H9 (cell line): ENCODE results near the gene PLPPR4. TPM values are rescaled to one million over a fixed set of nuclear protein-coding genes. Genes with fewer than 3 reads are reported as not detected.

ENCODE experiments used
- DNase-seq: peaks from one replicate; pipeline ENCODE4 v3.0.0-alpha.2; 2017
- H2AFZ ChIP-seq: one replicate; pipeline ENCODE4 v1.6.1; 2013; ENCODE audit warnings: mild to moderate bottlenecking, low read length, control low read depth, moderate library complexity
- H2AK5ac ChIP-seq: 2 replicates; pipeline ENCODE4 v1.6.1; 2013; ENCODE audit warnings: low read length, control low read depth, mixed read lengths; ENCODE audit not compliant: insufficient read length
- H2BK120ac ChIP-seq: one replicate; pipeline ENCODE4 v1.6.1; 2013; ENCODE audit warnings: low read depth, mild to moderate bottlenecking, low read length, control low read depth, inconsistent platforms; ENCODE audit not compliant: poor library complexity, severe bottlenecking
- H2BK12ac ChIP-seq: 2 replicates; pipeline ENCODE4 v1.6.1; 2013; ENCODE audit warnings: low read length, control low read depth, mixed read lengths, low read depth; ENCODE audit not compliant: insufficient read length
- H2BK15ac ChIP-seq: 2 replicates; pipeline ENCODE4 v1.6.1; 2013; ENCODE audit warnings: low read depth, low read length, control low read depth
- H2BK20ac ChIP-seq: one replicate; pipeline ENCODE4 v1.6.1; 2013; ENCODE audit warnings: low read depth, mild to moderate bottlenecking, low read length, control low read depth, inconsistent platforms; ENCODE audit not compliant: poor library complexity, severe bottlenecking
- H2BK5ac ChIP-seq: 2 replicates; pipeline ENCODE4 v1.6.1; 2013; ENCODE audit warnings: low read length, control low read depth, mixed read lengths; ENCODE audit not compliant: insufficient read length
- H3K14ac ChIP-seq: 2 replicates; pipeline ENCODE4 v1.6.1; 2013; ENCODE audit warnings: low read length, control low read depth; ENCODE audit not compliant: insufficient read depth
- H3K18ac ChIP-seq: 2 replicates; pipeline ENCODE4 v1.6.1; 2013; ENCODE audit warnings: low read depth, mild to moderate bottlenecking, mixed read lengths, low read length, control low read depth; ENCODE audit not compliant: insufficient read length
- H3K23ac ChIP-seq: 2 replicates; pipeline ENCODE4 v1.6.1; 2013; ENCODE audit warnings: low read length, control low read depth, mixed read lengths, low read depth; ENCODE audit not compliant: insufficient read length
- H3K23me2 ChIP-seq: 2 replicates; pipeline ENCODE4 v1.6.1; 2013; ENCODE audit warnings: low read depth, mild to moderate bottlenecking, mixed read lengths, low read length, control low read depth; ENCODE audit not compliant: insufficient read length, poor library complexity, severe bottlenecking
- H3K27ac ChIP-seq: 2 replicates; pipeline ENCODE4 v1.5.1; 2013; ENCODE audit warnings: low read length, control low read depth, mixed read lengths, low read depth; ENCODE audit not compliant: insufficient read length
- H3K27me3 ChIP-seq: 2 replicates; pipeline ENCODE4 v1.6.1; 2013; ENCODE audit warnings: low read length, control low read depth, inconsistent platforms; ENCODE audit not compliant: insufficient read depth
- H3K4ac ChIP-seq: 2 replicates; pipeline ENCODE4 v1.6.1; 2013; ENCODE audit warnings: low read depth, mild to moderate bottlenecking, control low read depth, inconsistent platforms, low read length, moderate library complexity
- H3K4me1 ChIP-seq: 2 replicates; pipeline ENCODE4 v1.6.1; 2013; ENCODE audit warnings: low read length, control low read depth, inconsistent platforms; ENCODE audit not compliant: insufficient read depth
- H3K4me2 ChIP-seq: 2 replicates; pipeline ENCODE4 v1.6.1; 2013; ENCODE audit warnings: low read length, control low read depth, mixed read lengths; ENCODE audit not compliant: insufficient read length, insufficient read depth
- H3K56ac ChIP-seq: 2 replicates; pipeline ENCODE4 v1.6.1; 2013; ENCODE audit warnings: low read depth, mild to moderate bottlenecking, mixed read lengths, low read length, control low read depth; ENCODE audit not compliant: insufficient read length
- H3K79me1 ChIP-seq: 2 replicates; pipeline ENCODE4 v1.6.1; 2013; ENCODE audit warnings: low read depth, mild to moderate bottlenecking, moderate library complexity, low read length, control low read depth, inconsistent platforms; ENCODE audit not compliant: insufficient read depth, poor library complexity, severe bottlenecking
- H3K79me2 ChIP-seq: 2 replicates; pipeline ENCODE4 v1.6.1; 2013; ENCODE audit warnings: low read length, control low read depth, inconsistent platforms; ENCODE audit not compliant: insufficient read depth
- H3K9ac ChIP-seq: 2 replicates; pipeline ENCODE4 v1.6.1; 2013; ENCODE audit warnings: low read length, control low read depth, mixed read lengths; ENCODE audit not compliant: insufficient read length; ENCODE audit errors: extremely low read depth
- H3K9me3 ChIP-seq: one replicate; pipeline ENCODE4 v1.6.1; 2013; ENCODE audit warnings: low read depth, low read length, inconsistent platforms; ENCODE audit not compliant: control insufficient read depth
- H3T11ph ChIP-seq: one replicate; pipeline ENCODE4 v1.6.1; 2013; ENCODE audit warnings: mild to moderate bottlenecking, low read length, control low read depth, inconsistent platforms
- H4K20me1 ChIP-seq: one replicate; pipeline ENCODE4 v1.6.1; 2013; ENCODE audit not compliant: control insufficient read depth, insufficient read length, insufficient read depth
- H4K5ac ChIP-seq: 2 replicates; pipeline ENCODE4 v1.6.1; 2013; ENCODE audit warnings: low read depth, mild to moderate bottlenecking, mixed read lengths, low read length, control low read depth; ENCODE audit not compliant: insufficient read length
- H4K8ac ChIP-seq: replicated peaks from 2 replicates; pipeline ENCODE4 v1.6.1; 2013; ENCODE audit warnings: low read length, control low read depth, mixed read lengths, low read depth; ENCODE audit not compliant: insufficient read length
- H4K91ac ChIP-seq: 2 replicates; pipeline ENCODE4 v1.6.1; 2013; ENCODE audit warnings: low read depth, mild to moderate bottlenecking, moderate library complexity, mixed read lengths, low read length, control low read depth; ENCODE audit not compliant: insufficient read length
- H3K27ac Mint-ChIP-seq, 3 experiments: 2 replicates in 2 of 3; 3 replicates in 1 of 3; pipeline ENCODE4 v1.8.0; 2020 to 2021; ENCODE audit warnings: mixed read lengths in 3 of 3, mild to moderate bottlenecking in 1 of 3, moderate library complexity in 1 of 3
- H3K27me3 Mint-ChIP-seq: 2 replicates; pipeline ENCODE4 v1.8.0; 2021; ENCODE audit warnings: low read depth, mild to moderate bottlenecking, moderate library complexity, mixed read lengths
- H3K36me3 Mint-ChIP-seq, 3 experiments: 2 replicates in 2 of 3; 3 replicates in 1 of 3; pipeline ENCODE4 v1.8.0; 2020 to 2021; ENCODE audit warnings: low read depth in 3 of 3, mixed read lengths in 3 of 3; ENCODE audit not compliant: insufficient read depth in 1 of 3
- H3K4me1 Mint-ChIP-seq, 2 experiments: 2 replicates each; pipeline ENCODE4 v1.8.0; 2020; ENCODE audit warnings: mixed read lengths in 2 of 2
- H3K4me3 Mint-ChIP-seq, 2 experiments: 2 replicates in 1 of 2; 3 replicates in 1 of 2; pipeline ENCODE4 v1.8.0; 2020 to 2021; ENCODE audit warnings: mild to moderate bottlenecking in 2 of 2, mixed read lengths in 2 of 2, moderate library complexity in 1 of 2
- H3K9me3 Mint-ChIP-seq, 2 experiments: 2 replicates in 1 of 2; 3 replicates in 1 of 2; pipeline ENCODE4 v1.8.0; 2020; ENCODE audit warnings: mild to moderate bottlenecking in 2 of 2, mixed read lengths in 2 of 2, moderate library complexity in 1 of 2
- WGBS: extraction: QIAGEN DNeasy Blood & Tissue Kit; methylation state at CpG from one replicate; pipeline ENCODE4 v1.1.7; 2013; ENCODE audit warnings: missing lambda C conversion rate, low lambda C conversion rate, mixed read lengths; ENCODE audit not compliant: insufficient read length; ENCODE audit errors: extremely low coverage; 5-methylcytosine and 5-hydroxymethylcytosine counted together
- long read RNA-seq: library from polyadenylated mRNA; unstranded; transcript quantifications from one replicate; pipeline ENCODE4 v2.0.0, GENCODE V29; 2020
- total RNA-seq: library from RNA; stranded (reverse); gene quantifications from 2 replicates; pipeline ENCODE4 v1.2.1, GENCODE V29; 2021
- TF ChIP-seq, protein P1 (sequence below): fragments of 200-600 bp; sonication (generic); conservative IDR thresholded peaks from 3 replicates; pipeline ENCODE4 v1.8.0; 2021; ENCODE audit warnings: antibody characterized with exemption, mild to moderate bottlenecking

Gene PLPPR4
- total RNA-seq: 0.31 and 0.39 TPM in 2 replicates
- long read RNA-seq, full-length matches to known transcripts: 1 of 2 reads
- long read RNA-seq, partial matches to known transcripts: 0 of 2 reads
- long read RNA-seq, other reads (novel, unspliced or antisense): 1 of 2 reads

DNA sequence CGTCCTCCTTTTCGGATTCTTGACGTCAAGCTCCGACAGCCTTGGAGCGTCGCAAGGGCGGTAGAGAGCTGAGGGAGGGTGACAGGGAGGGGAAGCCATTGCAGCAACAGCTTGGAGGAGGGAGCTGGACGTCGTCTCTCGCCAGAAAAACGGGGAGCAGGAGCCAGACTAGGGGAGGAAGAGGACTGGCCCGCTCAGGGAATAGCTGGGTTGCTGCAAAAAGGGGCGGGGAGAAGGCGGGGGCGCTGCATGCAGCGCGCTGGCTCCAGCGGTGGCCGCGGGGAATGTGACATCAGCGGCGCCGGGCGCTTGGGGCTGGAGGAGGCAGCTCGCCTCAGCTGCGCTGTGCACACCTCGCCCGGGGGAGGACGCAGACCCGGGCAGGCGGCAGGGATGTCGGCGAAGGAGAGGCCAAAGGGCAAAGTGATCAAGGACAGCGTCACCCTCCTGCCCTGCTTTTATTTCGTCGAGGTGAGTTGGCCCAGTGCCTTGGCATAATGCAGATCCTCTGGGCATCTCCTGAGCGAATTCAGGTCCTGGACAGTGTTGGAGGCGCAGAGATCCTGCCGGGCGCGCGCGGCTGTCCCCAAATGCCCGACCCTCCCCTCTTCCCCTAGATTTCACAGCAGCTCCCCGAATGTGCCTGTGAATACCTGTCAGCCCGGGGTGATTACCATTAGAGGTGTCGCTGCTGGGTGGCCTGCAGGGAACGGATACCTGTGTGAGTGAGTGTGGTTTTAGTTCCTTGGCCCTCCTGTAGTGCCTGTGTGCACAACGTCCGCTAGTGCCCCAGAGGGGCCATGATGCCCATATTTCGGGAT is at the start of gene PLPPR4:
Gene PLPPR4, plus strand, starts transcription at position 292 of the 821 bp plus-strand sequence. Its CDS starts 102 bp downstream, at position 394.
- no peak within 1 kb of the TSS for H3K18ac ChIP-seq
- TF ChIP-seq, protein P1, sequence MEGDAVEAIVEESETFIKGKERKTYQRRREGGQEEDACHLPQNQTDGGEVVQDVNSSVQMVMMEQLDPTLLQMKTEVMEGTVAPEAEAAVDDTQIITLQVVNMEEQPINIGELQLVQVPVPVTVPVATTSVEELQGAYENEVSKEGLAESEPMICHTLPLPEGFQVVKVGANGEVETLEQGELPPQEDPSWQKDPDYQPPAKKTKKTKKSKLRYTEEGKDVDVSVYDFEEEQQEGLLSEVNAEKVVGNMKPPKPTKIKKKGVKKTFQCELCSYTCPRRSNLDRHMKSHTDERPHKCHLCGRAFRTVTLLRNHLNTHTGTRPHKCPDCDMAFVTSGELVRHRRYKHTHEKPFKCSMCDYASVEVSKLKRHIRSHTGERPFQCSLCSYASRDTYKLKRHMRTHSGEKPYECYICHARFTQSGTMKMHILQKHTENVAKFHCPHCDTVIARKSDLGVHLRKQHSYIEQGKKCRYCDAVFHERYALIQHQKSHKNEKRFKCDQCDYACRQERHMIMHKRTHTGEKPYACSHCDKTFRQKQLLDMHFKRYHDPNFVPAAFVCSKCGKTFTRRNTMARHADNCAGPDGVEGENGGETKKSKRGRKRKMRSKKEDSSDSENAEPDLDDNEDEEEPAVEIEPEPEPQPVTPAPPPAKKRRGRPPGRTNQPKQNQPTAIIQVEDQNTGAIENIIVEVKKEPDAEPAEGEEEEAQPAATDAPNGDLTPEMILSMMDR: no peak
- H3K4ac ChIP-seq: no peak within 1 kb of the TSS
- no peak within 1 kb of the TSS for H2BK12ac ChIP-seq
- H3K14ac ChIP-seq: no peak within 1 kb of the TSS
- no CpG with 5 or more reads among the region's 51 CpGs for WGBS
- Mint-ChIP-seq H3K36me3 (no peaks in the 10 kb centered on the region), H3K27ac (no peak within 1 kb of the TSS; a peak in 1 of 7 replicates), H3K9me3 (no peaks in the 10 kb centered on the region), H3K4me1 (peaks cover 2 to 5% of the 10 kb centered on the region in 2 experiments; a peak in 1 of 4 replicates), H3K27me3 (peaks cover 33% of the 10 kb centered on the region), H3K4me3 (peak within 1 kb of the TSS; percentile 78 to 86)
- H3K56ac ChIP-seq: no peak within 1 kb of the TSS
- H3T11ph ChIP-seq: no peak within 1 kb of the TSS
- H3K23me2 ChIP-seq: peaks cover 8% of the 10 kb centered on the region
- no peaks in the 10 kb centered on the region for H3K79me1 ChIP-seq
- peak; percentile 81 for DNase-seq
- H4K8ac ChIP-seq: no peak within 1 kb of the TSS
- no peak within 1 kb of the TSS for H2AK5ac ChIP-seq
- no peak within 1 kb of the TSS for H3K23ac ChIP-seq
- no peak within 1 kb of the TSS for H4K91ac ChIP-seq
- no peaks in the 10 kb centered on the region; the same call in 1 of the 2 replicates for H3K27me3 ChIP-seq
- no peaks in the 10 kb centered on the region for H3K4me1 ChIP-seq
- H3K27ac ChIP-seq: no peak within 1 kb of the TSS
- no peak within 1 kb of the TSS for H2BK15ac ChIP-seq
- peak within 1 kb of the TSS; percentile 87 for H3K4me2 ChIP-seq
- no peaks in the 10 kb centered on the region for H3K9me3 ChIP-seq
- H2BK5ac ChIP-seq: no peak within 1 kb of the TSS
- H4K20me1 ChIP-seq: no peaks in the 10 kb centered on the region
- no peak within 1 kb of the TSS for H2AFZ ChIP-seq
- H3K79me2 ChIP-seq: no peaks in the 10 kb centered on the region
- H2BK120ac ChIP-seq: no peak within 1 kb of the TSS
- H3K9ac ChIP-seq: peak within 1 kb of the TSS; percentile 51
- H4K5ac ChIP-seq: no peak within 1 kb of the TSS
- H2BK20ac ChIP-seq: no peak within 1 kb of the TSS
